Tibial nerve (tissue), 4 donors: ENCODE results near the gene PNO1. TPM values are rescaled to one million over a fixed set of nuclear protein-coding genes. Genes with fewer than 3 reads are reported as not detected.
A peak's percentile ranks its signal among the peaks of the same experiment; 100 is the strongest.

Experiments
- DNase-seq, 2 donors: peaks; one replicate each; pipeline ENCODE4 v3.0.0-alpha.2; 2019; ENCODE audit warnings: low spot score in 2 of 2
- H3K27ac ChIP-seq, 4 donors: fragments of 200-600 bp; sonication (generic) in 3 of 4; one replicate each; pipeline ENCODE4 v1.5.1; 2017 to 2019; ENCODE audit warnings: mild to moderate bottlenecking in 1 of 4
- H3K27me3 ChIP-seq, 2 donors: fragments of 200-600 bp; sonication (generic) in 1 of 2; one replicate each; pipeline versions ENCODE4 v1.5.1 to v1.6.0; 2017 to 2019
- H3K36me3 ChIP-seq, 3 donors: fragments of 200-600 bp; sonication (generic); one replicate each; pipeline ENCODE4 v1.5.1; 2018 to 2019
- H3K4me1 ChIP-seq, 4 donors: fragments of 200-600 bp; sonication (generic) in 3 of 4; one replicate each; pipeline ENCODE4 v1.5.1; 2017 to 2019
- H3K4me3 ChIP-seq, 4 donors: fragments of 200-600 bp; sonication (generic) in 3 of 4; one replicate each; pipeline ENCODE4 v1.5.1; 2017 to 2019; ENCODE audit warnings: mild to moderate bottlenecking in 1 of 4, moderate library complexity in 1 of 4
- H3K9me3 ChIP-seq, 4 donors: fragments of 200-600 bp; sonication (generic) in 3 of 4; one replicate each; pipeline ENCODE4 v1.5.1; 2017 to 2019
- EP300 ChIP-seq, 2 donors: sonication (generic); formaldehyde crosslinking; IDR thresholded peaks; one replicate each; pipeline ENCODE4 v1.6.1; 2017; ENCODE audit warnings: antibody characterized with exemption in 2 of 2, mild to moderate bottlenecking in 1 of 2
- POLR2A ChIP-seq, 2 donors: fragments of 450-650 bp; IDR thresholded peaks; one replicate each; pipeline ENCODE4 v1.6.1; 2017; ENCODE audit warnings: antibody characterized with exemption in 2 of 2, mild to moderate bottlenecking in 2 of 2, moderate library complexity in 2 of 2
- WGBS, 2 donors: methylation state at CpG; one replicate each; pipeline ENCODE4 v1.1.5; 2018; 5-methylcytosine and 5-hydroxymethylcytosine counted together
- total RNA-seq, 4 donors: library from RNA; depleted of rRNA; stranded (reverse); fragments of >200 nt; gene quantifications; one replicate each; pipeline ENCODE4 v1.1.0, GENCODE V29; 2016
- TF ChIP-seq, protein P1 (sequence below), 5 experiments: fragments of 200-600 bp in 3 of 5; fragments of 450-650 bp in 2 of 5; sonication (generic) in 3 of 5; IDR thresholded peaks; one replicate each; pipeline ENCODE4 v1.5.1; 2016 to 2019; ENCODE audit warnings: antibody characterized with exemption in 5 of 5, mild to moderate bottlenecking in 3 of 5, moderate library complexity in 2 of 5

The PNO1 gene
- total RNA-seq, 4 donors from 2014 or later = 12.7 to 28.5 (median 15.4) TPM

GRCh38 chr2:68156419-68156818, 1.3 kb upstream of the PNO1 start:
- Histone ChIP-seq H3K27ac (peak overlapping the region in 2 of 4 donors; percentile 80 to 92), H3K27me3 (no peaks in the 10 kb centered on the region), H3K36me3 (peaks cover 0 to 15% (median 0%) of the 10 kb centered on the region in 3 donors), H3K4me1 (peaks cover 5 to 49% (median 24%) of the 10 kb centered on the region in 4 donors), H3K4me3 (peak overlapping the region; percentile 58 to 93 (median 88)), H3K9me3 (no peaks in the 10 kb centered on the region)
- WGBS, 2 donors = 8% methylated on average over 3 of the region's 3 CpGs
- TF ChIP-seq POLR2A (IDR thresholded peaks at IDR 0.05) = no peak
- TF ChIP-seq, protein P1, sequence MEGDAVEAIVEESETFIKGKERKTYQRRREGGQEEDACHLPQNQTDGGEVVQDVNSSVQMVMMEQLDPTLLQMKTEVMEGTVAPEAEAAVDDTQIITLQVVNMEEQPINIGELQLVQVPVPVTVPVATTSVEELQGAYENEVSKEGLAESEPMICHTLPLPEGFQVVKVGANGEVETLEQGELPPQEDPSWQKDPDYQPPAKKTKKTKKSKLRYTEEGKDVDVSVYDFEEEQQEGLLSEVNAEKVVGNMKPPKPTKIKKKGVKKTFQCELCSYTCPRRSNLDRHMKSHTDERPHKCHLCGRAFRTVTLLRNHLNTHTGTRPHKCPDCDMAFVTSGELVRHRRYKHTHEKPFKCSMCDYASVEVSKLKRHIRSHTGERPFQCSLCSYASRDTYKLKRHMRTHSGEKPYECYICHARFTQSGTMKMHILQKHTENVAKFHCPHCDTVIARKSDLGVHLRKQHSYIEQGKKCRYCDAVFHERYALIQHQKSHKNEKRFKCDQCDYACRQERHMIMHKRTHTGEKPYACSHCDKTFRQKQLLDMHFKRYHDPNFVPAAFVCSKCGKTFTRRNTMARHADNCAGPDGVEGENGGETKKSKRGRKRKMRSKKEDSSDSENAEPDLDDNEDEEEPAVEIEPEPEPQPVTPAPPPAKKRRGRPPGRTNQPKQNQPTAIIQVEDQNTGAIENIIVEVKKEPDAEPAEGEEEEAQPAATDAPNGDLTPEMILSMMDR (IDR thresholded peaks at IDR 0.05) = no peak
- no peak for TF ChIP-seq EP300 (IDR thresholded peaks at IDR 0.05)
- DNase-seq = no peak

- Histone ChIP-seq H3K27ac (peak overlapping the region; percentile 80 to 92 (median 87)), H3K27me3 (no peaks in the 10 kb centered on the region), H3K36me3 (peaks cover 0 to 21% (median 3%) of the 10 kb centered on the region in 3 donors), H3K4me1 (peaks cover 5 to 49% (median 24%) of the 10 kb centered on the region in 4 donors), H3K4me3 (peak overlapping the region; percentile 58 to 93 (median 88)), H3K9me3 (no peaks in the 10 kb centered on the region)
- TF ChIP-seq, protein P1 (IDR thresholded peaks at IDR 0.05) = no peak
- TF ChIP-seq EP300 (IDR thresholded peaks at IDR 0.05) = no peak
- no peak for TF ChIP-seq POLR2A (IDR thresholded peaks at IDR 0.05)
- WGBS, 2 donors = 0 to 1% methylated on average over 8 to 26 of the region's 28 CpGs
- DNase-seq = no peak
Measured at GRCh38 chr2:68157002-68157401, 686 bp upstream of the PNO1 start.

- Histone ChIP-seq H3K4me1 (peaks cover 5 to 39% (median 20%) of the 10 kb centered on the region in 4 donors), H3K27me3 (no peaks in the 10 kb centered on the region), H3K36me3 (peaks cover 0 to 30% (median 9%) of the 10 kb centered on the region in 3 donors), H3K9me3 (no peaks in the 10 kb centered on the region), H3K27ac (peak overlapping the region; percentile 80 to 92 (median 87)), H3K4me3 (peak overlapping the region; percentile 73 to 93 (median 88))
- TF ChIP-seq, protein P1 (IDR thresholded peaks at IDR 0.05) = no peak
- TF ChIP-seq POLR2A (IDR thresholded peaks at IDR 0.05) (no peak), EP300 (IDR thresholded peaks at IDR 0.05) (no peak)
- 0% methylated on average over 7 of the region's 7 CpGs for WGBS, 2 donors
- no peak for DNase-seq
Measured at GRCh38 chr2:68158134-68158447, 403 bp downstream of the PNO1 start.

DNA sequence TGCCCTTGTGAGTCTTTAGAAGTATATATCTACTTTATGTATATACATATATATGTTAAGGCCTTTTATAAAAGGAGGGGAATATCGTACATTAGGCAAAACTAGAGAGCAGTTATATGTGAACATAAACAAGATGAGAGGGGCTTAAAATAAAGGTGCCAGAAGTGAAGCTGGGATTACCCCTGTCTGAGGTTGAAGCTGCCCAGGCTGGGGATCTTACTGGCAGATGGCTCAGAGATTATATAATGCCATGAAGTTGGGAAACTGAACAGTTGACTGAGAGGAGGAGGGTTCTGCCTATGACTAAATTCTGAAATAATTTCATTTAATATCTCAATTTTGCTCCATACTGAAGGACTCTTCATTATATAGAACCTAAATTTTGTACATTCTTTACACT, 6.0 kb downstream of the PNO1 start:
- H3K4me3 ChIP-seq = no peak overlapping the region
- TF ChIP-seq, protein P1 (IDR thresholded peaks at IDR 0.05) = no peak
- TF ChIP-seq POLR2A (IDR thresholded peaks at IDR 0.05) (no peak), EP300 (IDR thresholded peaks at IDR 0.05) (no peak)
- WGBS, 2 donors = 95 to 100% methylated on average over 1 of the region's 1 CpG
- no peak for DNase-seq
- no peaks in the 10 kb centered on the region for H3K27me3 ChIP-seq
- no peak overlapping the region for H3K27ac ChIP-seq
- H3K4me1 ChIP-seq = peaks cover 3 to 12% (median 6%) of the 10 kb centered on the region in 4 donors
- no peaks in the 10 kb centered on the region for H3K9me3 ChIP-seq
- H3K36me3 ChIP-seq = peaks cover 0 to 80% (median 9%) of the 10 kb centered on the region in 3 donors

DNA sequence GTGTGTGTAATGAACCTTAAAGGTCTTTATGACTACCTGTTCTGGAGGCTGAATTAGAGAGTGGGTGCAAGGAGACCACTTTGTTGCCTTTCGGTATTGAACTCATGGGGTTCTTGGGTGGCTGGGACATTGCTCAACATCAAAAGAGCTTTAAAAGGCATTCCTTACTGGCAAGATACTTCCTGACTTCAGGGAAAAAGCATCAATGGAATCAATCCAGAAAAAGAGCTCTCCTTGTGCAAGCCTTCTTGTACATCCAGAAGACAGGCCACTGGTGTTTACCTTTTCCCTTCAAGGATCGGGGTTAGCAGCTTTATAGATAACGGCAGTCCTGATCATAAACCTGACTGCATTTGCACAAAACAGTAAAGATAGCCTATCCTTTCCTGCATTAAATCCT, 9.5 kb downstream of the PNO1 start:
- Histone ChIP-seq H3K9me3 (no peaks in the 10 kb centered on the region), H3K4me3 (no peak overlapping the region), H3K36me3 (peaks cover 0 to 79% (median 6%) of the 10 kb centered on the region in 3 donors), H3K4me1 (no peaks in the 10 kb centered on the region), H3K27ac (no peak overlapping the region), H3K27me3 (no peaks in the 10 kb centered on the region)
- TF ChIP-seq POLR2A (IDR thresholded peaks at IDR 0.05) (no peak), EP300 (IDR thresholded peaks at IDR 0.05) (no peak)
- TF ChIP-seq, protein P1 (IDR thresholded peaks at IDR 0.05) = no peak
- WGBS, 2 donors = 49 to 85% methylated on average over 3 of the region's 3 CpGs
- DNase-seq = no peak
